ENCODE results near the gene NTRK3. TPM values are rescaled to one million over a fixed set of nuclear protein-coding genes. Genes with fewer than 3 reads are reported as not detected.

Gene NTRK3
- total RNA-seq, 4 donors from 2014 or later = 0.51 to 22.2 (median 10.1) TPM

DNA sequence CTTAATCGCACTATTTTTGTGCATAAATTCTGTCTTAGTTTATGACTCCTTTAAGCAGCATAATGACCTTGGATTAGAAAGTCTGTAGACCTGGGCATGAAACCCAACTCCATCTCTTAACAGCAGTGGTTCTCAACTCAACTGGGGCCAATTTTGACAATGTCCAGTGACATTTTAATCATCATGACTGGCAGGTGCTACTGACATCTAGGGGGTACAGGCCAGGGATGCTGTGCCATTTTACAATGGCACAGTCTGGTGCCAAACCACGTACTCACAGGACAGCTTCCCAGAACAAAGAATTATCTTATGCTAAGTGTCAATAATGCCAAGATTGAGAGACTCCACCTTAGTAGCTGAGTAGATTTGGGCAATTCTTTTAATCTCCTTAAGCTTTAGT, 405.0 kb downstream of the NTRK3 start:
- no peak for TF ChIP-seq CTCF (IDR thresholded peaks at IDR 0.05; ENCODE audit: low read depth)

GRCh38 chr15:87850916-87851315, 405.6 kb downstream of the NTRK3 start:
- no peak for TF ChIP-seq CTCF (IDR thresholded peaks at IDR 0.05; ENCODE audit: low read depth)

- no peak for TF ChIP-seq CTCF (IDR thresholded peaks at IDR 0.05; ENCODE audit: low read depth)
Observed at GRCh38 chr15:87849181-87849580, 407.4 kb downstream of the NTRK3 start.

DNA sequence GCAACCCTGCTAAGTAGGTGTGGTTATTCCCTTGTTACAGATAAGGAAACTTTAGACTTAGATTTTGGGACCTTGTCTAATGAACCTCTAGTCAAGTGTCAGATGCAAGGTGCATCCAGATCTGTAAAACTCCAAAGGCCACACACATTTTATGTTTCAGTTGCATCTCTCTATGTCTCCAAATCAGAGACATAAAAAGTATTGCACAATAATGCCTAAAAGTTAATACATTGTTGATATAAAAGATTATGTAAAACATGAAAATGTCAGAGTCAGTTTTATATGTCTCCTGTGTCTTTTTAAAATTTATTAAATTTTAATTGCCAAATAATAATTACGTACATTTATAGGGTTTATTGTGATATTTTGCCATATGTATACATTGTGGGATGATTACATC, 408.5 kb downstream of the NTRK3 start:
- TF ChIP-seq CTCF (IDR thresholded peaks at IDR 0.05; ENCODE audit: low read depth) = no peak

GRCh38 chr15:87846746-87847145, 409.8 kb downstream of the NTRK3 start:
- no peak for TF ChIP-seq CTCF (IDR thresholded peaks at IDR 0.05; ENCODE audit: low read depth)

DNA sequence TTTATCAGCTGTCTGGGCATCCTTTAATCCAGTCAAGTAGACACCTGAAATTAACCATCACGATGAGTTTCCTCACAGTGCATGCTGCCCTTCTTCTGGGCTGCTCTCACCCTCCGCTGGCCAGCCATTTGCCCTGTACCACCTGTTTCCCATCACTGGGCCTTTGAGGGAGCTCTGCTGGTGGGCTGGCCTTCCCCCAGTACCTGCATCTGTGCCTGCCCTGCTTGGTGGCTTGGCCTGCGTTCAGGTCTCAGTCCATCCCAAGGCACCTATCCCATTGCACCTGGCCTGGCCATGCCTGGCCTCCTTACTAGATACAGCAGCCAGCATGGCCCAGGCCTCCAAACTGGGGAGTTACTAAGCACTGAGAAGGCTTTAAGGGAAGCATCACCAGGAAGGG, 413.2 kb downstream of the NTRK3 start:
- no peak for TF ChIP-seq CTCF (IDR thresholded peaks at IDR 0.05; ENCODE audit: low read depth)

GRCh38 chr15:87841426-87841998, 415.0 kb downstream of the NTRK3 start:
- no peak for TF ChIP-seq CTCF (IDR thresholded peaks at IDR 0.05; ENCODE audit: low read depth)
